ENCODE measurements around the gene AHCYL1.

DNA sequence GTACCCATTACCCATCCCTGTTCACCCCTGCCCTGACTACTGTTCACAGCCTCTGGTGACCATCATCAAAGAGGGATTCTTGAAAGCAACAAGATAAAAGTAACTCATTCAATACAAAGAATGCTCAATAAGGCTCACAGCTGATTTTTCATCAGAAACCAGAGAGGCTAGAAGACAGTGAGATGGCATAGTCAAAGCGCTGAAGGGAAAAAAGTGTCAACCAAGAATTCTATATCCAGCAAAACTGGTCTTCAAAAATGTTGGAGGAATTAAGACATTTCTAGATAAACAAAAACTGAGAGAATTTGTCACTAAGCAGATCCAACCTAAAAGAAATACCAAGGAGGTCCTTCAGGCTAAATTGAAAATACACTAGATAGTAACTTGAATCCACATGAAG, 46.8 kb upstream of the AHCYL1 start:
- TF ChIP-seq, protein P1, sequence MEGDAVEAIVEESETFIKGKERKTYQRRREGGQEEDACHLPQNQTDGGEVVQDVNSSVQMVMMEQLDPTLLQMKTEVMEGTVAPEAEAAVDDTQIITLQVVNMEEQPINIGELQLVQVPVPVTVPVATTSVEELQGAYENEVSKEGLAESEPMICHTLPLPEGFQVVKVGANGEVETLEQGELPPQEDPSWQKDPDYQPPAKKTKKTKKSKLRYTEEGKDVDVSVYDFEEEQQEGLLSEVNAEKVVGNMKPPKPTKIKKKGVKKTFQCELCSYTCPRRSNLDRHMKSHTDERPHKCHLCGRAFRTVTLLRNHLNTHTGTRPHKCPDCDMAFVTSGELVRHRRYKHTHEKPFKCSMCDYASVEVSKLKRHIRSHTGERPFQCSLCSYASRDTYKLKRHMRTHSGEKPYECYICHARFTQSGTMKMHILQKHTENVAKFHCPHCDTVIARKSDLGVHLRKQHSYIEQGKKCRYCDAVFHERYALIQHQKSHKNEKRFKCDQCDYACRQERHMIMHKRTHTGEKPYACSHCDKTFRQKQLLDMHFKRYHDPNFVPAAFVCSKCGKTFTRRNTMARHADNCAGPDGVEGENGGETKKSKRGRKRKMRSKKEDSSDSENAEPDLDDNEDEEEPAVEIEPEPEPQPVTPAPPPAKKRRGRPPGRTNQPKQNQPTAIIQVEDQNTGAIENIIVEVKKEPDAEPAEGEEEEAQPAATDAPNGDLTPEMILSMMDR (conservative IDR thresholded peaks at IDR 0.05): no peak
- no peak for TF ChIP-seq EZH2 (IDR thresholded peaks at IDR 0.05; ENCODE audit: low read depth)
